OCI-LY1 (cell line): Measurements from ENCODE around the gene RXFP4.
"Not testable (repeated sequence)": the region's sequence is repeated elsewhere in the genome, so short reads cannot be mapped to it uniquely, and the experiment has no call there.

Experiments
- H2AFZ ChIP-seq: fragments of 200-600 bp; sonication (generic), shearing (Covaris generic); 2 replicates; pipeline ENCODE4 v1.6.0; 2014; ENCODE audit warnings: antibody characterized with exemption, mild to moderate bottlenecking, low read length
- H3F3A ChIP-seq: fragments of 200-600 bp; sonication (generic), shearing (Covaris generic); 2 replicates; pipeline ENCODE4 v1.6.0; 2014; ENCODE audit warnings: mild to moderate bottlenecking, antibody characterized with exemption, low read length, moderate library complexity; ENCODE audit not compliant: insufficient read depth
- H3K27ac ChIP-seq: fragments of 200-600 bp; sonication (generic); 2 replicates; pipeline ENCODE4 v1.5.1; 2014; ENCODE audit warnings: low read length, mixed run types, mild to moderate bottlenecking, low read depth; ENCODE audit not compliant: poor library complexity, severe bottlenecking
- H3K27me3 ChIP-seq: fragments of 200-600 bp; sonication (generic); 2 replicates; pipeline ENCODE4 v1.6.0; 2014; ENCODE audit warnings: antibody characterized with exemption, mild to moderate bottlenecking, low read length, moderate library complexity; ENCODE audit not compliant: insufficient read depth
- H3K36me3 ChIP-seq: fragments of 200-600 bp; sonication (generic); 2 replicates; pipeline ENCODE4 v1.6.1; 2014; ENCODE audit warnings: mild to moderate bottlenecking, antibody characterized with exemption, low read length, moderate library complexity, mixed read lengths; ENCODE audit not compliant: insufficient read depth
- H3K4me1 ChIP-seq: fragments of 200-600 bp; sonication (generic); 2 replicates; pipeline ENCODE4 v1.5.1; 2014; ENCODE audit warnings: mild to moderate bottlenecking, low read length, moderate library complexity; ENCODE audit not compliant: insufficient read depth, severe bottlenecking
- H3K4me2 ChIP-seq: fragments of 200-600 bp; sonication (generic), shearing (Covaris generic); 2 replicates; pipeline ENCODE4 v1.6.1; 2014; ENCODE audit warnings: low read length
- H3K4me3 ChIP-seq: fragments of 200-600 bp; sonication (generic); 2 replicates; pipeline ENCODE4 v1.5.1; 2014; ENCODE audit warnings: low read length, low read depth, mild to moderate bottlenecking, mixed read lengths; ENCODE audit not compliant: poor library complexity, severe bottlenecking
- H3K79me2 ChIP-seq: fragments of 200-600 bp; shearing (Covaris generic); 2 replicates; pipeline ENCODE4 v1.6.1; 2016; ENCODE audit warnings: mixed run types, low read length, mixed read lengths; ENCODE audit not compliant: insufficient read depth
- H3K9ac ChIP-seq: fragments of 200-600 bp; sonication (generic), shearing (Covaris generic); 2 replicates; pipeline ENCODE4 v1.6.1; 2014; ENCODE audit warnings: mild to moderate bottlenecking, low read length, mixed read lengths
- H3K9me2 ChIP-seq: fragments of 200-600 bp; sonication (generic), shearing (Covaris generic); 2 replicates; pipeline ENCODE4 v1.6.1; 2014; ENCODE audit warnings: low read depth, mild to moderate bottlenecking, low read length, mixed read lengths
- H3K9me3 ChIP-seq: fragments of 200-600 bp; shearing (Covaris generic); 2 replicates; pipeline ENCODE4 v1.6.1; 2014; ENCODE audit warnings: low read length, mixed read lengths
- H4K20me1 ChIP-seq: fragments of 200-600 bp; sonication (generic), shearing (Covaris generic); 2 replicates; pipeline ENCODE4 v1.6.0; 2016; ENCODE audit warnings: mild to moderate bottlenecking, low read length; ENCODE audit not compliant: insufficient read depth
- CTCF ChIP-seq: fragments of 200-600 bp; sonication (generic), shearing (Covaris generic); IDR thresholded peaks from 2 replicates; pipeline ENCODE4 v1.5.1; 2017; ENCODE audit warnings: mild to moderate bottlenecking, antibody characterized with exemption, low read length, moderate library complexity, mixed read lengths
- EZH2 ChIP-seq: fragments of 200-600 bp; sonication (generic), shearing (Covaris generic); IDR thresholded peaks from 2 replicates; pipeline ENCODE4 v1.8.0; 2017; ENCODE audit warnings: borderline replicate concordance, mixed run types, mild to moderate bottlenecking, antibody characterized with exemption, low read length, moderate library complexity, mixed read lengths

The RXFP4 gene

GRCh38 chr1:155940993-155941844 lies at the start of gene RXFP4:
RXFP4 (plus strand) TSS chr1:155941638; CDS start chr1:155941710, 72 bp downstream.
- Histone ChIP-seq H3F3A (no peaks in the 10 kb centered on the region), H2AFZ (no peak within 1 kb of the TSS), H3K9me2 (no peaks in the 10 kb centered on the region), H3K4me2 (peak within 1 kb of the TSS; percentile 28), H3K4me1 (peaks cover 71% of the 10 kb centered on the region), H3K79me2 (no peaks in the 10 kb centered on the region), H3K36me3 (peaks cover 8% of the 10 kb centered on the region; the same call in 1 of the 2 replicates), H3K9me3 (no peaks in the 10 kb centered on the region), H4K20me1 (no peaks in the 10 kb centered on the region), H3K4me3 (no peak within 1 kb of the TSS), H3K27me3 (no peaks in the 10 kb centered on the region), H3K27ac (peak within 1 kb of the TSS; percentile 73), H3K9ac (peak within 1 kb of the TSS; percentile 5; the same call in 1 of the 2 replicates)
- TF ChIP-seq CTCF (no peak), EZH2 (no peak)

- H3K9me2 ChIP-seq = no peaks in the 10 kb centered on the region
- no peaks in the 10 kb centered on the region for H3K79me2 ChIP-seq
- H3K27me3 ChIP-seq = no peaks in the 10 kb centered on the region
- no peak overlapping the region for H3K9ac ChIP-seq
- no peak overlapping the region for H2AFZ ChIP-seq
- no peak for TF ChIP-seq EZH2
- no peak for TF ChIP-seq CTCF
- peaks cover 5% of the 10 kb centered on the region; the same call in 1 of the 2 replicates for H3F3A ChIP-seq
- H3K9me3 ChIP-seq = no peaks in the 10 kb centered on the region
- no peaks in the 10 kb centered on the region for H4K20me1 ChIP-seq
- H3K27ac ChIP-seq = no peak overlapping the region
- no peaks in the 10 kb centered on the region for H3K4me1 ChIP-seq
- H3K36me3 ChIP-seq = peaks cover 13% of the 10 kb centered on the region
- no peak overlapping the region for H3K4me2 ChIP-seq
- no peak overlapping the region for H3K4me3 ChIP-seq
Observed at GRCh38 chr1:155892796-155893195, 48.6 kb upstream of the RXFP4 start.

- H3K9ac ChIP-seq = no peak overlapping the region
- no peaks in the 10 kb centered on the region for H3K27me3 ChIP-seq
- H3K27ac ChIP-seq = no peak overlapping the region
- H3K4me2 ChIP-seq = no peak overlapping the region
- H3K9me2 ChIP-seq = no peaks in the 10 kb centered on the region
- peaks cover 19% of the 10 kb centered on the region for H3K36me3 ChIP-seq
- no peaks in the 10 kb centered on the region for H3K4me1 ChIP-seq
- H3F3A ChIP-seq = peaks cover 5% of the 10 kb centered on the region; the same call in 1 of the 2 replicates
- no peaks in the 10 kb centered on the region for H3K9me3 ChIP-seq
- H2AFZ ChIP-seq = no peak overlapping the region
- no peaks in the 10 kb centered on the region for H4K20me1 ChIP-seq
- H3K4me3 ChIP-seq = no peak overlapping the region
- H3K79me2 ChIP-seq = no peaks in the 10 kb centered on the region
- TF ChIP-seq CTCF = no peak
- TF ChIP-seq EZH2 = no peak
Observed at GRCh38 chr1:155893389-155894142, 47.9 kb upstream of the RXFP4 start.

GRCh38 chr1:155895617-155896016 lies 45.8 kb upstream of the RXFP4 start:
- not testable (repeated sequence) for H3K27me3 ChIP-seq, H3K4me3 ChIP-seq, H3K79me2 ChIP-seq, H4K20me1 ChIP-seq, H3K4me2 ChIP-seq, H3K9ac ChIP-seq, H3F3A ChIP-seq, H2AFZ ChIP-seq, H3K9me2 ChIP-seq, H3K9me3 ChIP-seq, H3K4me1 ChIP-seq, H3K27ac ChIP-seq
- peaks cover 39% of the 10 kb centered on the region for H3K36me3 ChIP-seq

- H3K36me3 ChIP-seq = peaks cover 48% of the 10 kb centered on the region
- H3K9me2 ChIP-seq, H3K9me3 ChIP-seq, H3K9ac ChIP-seq, H3K4me2 ChIP-seq, H2AFZ ChIP-seq, H3K27ac ChIP-seq, H3K27me3 ChIP-seq, H3K4me3 ChIP-seq, H3K4me1 ChIP-seq, H3K79me2 ChIP-seq, H3F3A ChIP-seq, H4K20me1 ChIP-seq: not testable (repeated sequence)
Observed at GRCh38 chr1:155896476-155896875, 45.0 kb upstream of the RXFP4 start.
